A549 (cell line): ENCODE results near the gene FAM240A. TPM values are rescaled to one million over a fixed set of nuclear protein-coding genes. Genes with fewer than 3 reads are reported as not detected.

Source experiments
- ATAC-seq, 2 experiments: fragments of 200-7000 bp in 1 of 2; fragments of >200 bp in 1 of 2; cut with Nextera tagmentation in 1 of 2; cut with Tn5 transposase in 1 of 2; 3 replicates each; pipeline versions ENCODE4 v1.8.0 to v1.9.1; 2018 to 2020; ENCODE audit warnings: mild to moderate bottlenecking in 1 of 2, moderate library complexity in 1 of 2
- CTCF ChIA-PET: fragments of 300-600 bp; sonication (Branson Sonifier 250); formaldehyde crosslinking; extraction: SDS; loops from one replicate; lab custom pipeline; 2021; ENCODE audit warnings: antibody characterized with exemption, inconsistent platforms; lab: Yijun Ruan, JAX
- POLR2A ChIA-PET: fragments of 350-600 bp; formaldehyde crosslinking; extraction: SDS; loops from one replicate; lab custom pipeline; 2021; ENCODE audit warnings: antibody characterized with exemption, inconsistent platforms; lab: Yijun Ruan, JAX
- DNase-seq, 2 experiments: peaks; one replicate each; pipeline versions ENCODE4 v3.0.0 to v3.0.0-alpha.2; 2011 to 2016; ENCODE audit warnings: low read depth in 1 of 2, low spot score in 1 of 2
- FAIRE-seq: peaks from 2 replicates; lab custom pipeline; 2011; peaks lifted over from hg19 to GRCh38; lab: Jason Lieb, UNC
- H3K27ac ChIP-seq, 2 experiments: fragments of >200 bp; sonication (Bioruptor Twin); formaldehyde crosslinking; 3 replicates each; pipeline ENCODE4 v1.5.1; 2016 to 2017
- H3K4me1 ChIP-seq: fragments of >200 bp; sonication (Bioruptor Twin); formaldehyde crosslinking; 3 replicates; pipeline ENCODE4 v1.6.1; 2016
- H3K4me2 ChIP-seq: fragments of >200 bp; sonication (Bioruptor Twin); formaldehyde crosslinking; 3 replicates; pipeline ENCODE4 v1.6.1; 2016
- H3K4me3 ChIP-seq: fragments of >200 bp; sonication (Bioruptor Twin); formaldehyde crosslinking; 3 replicates; pipeline ENCODE4 v1.5.1; 2016
- H3K9me3 ChIP-seq: fragments of >200 bp; sonication (Bioruptor Twin); formaldehyde crosslinking; 3 replicates; pipeline ENCODE4 v1.6.1; 2016
- EHMT2 ChIP-seq: fragments of 200-600 bp; sonication (generic); IDR thresholded peaks from 2 replicates; pipeline ENCODE4 v1.6.1; 2016; ENCODE audit warnings: antibody characterized with exemption, low read depth, mild to moderate bottlenecking, moderate library complexity
- FOSB ChIP-seq: fragments of 250-450 bp; sonication (Bioruptor Pico); IDR thresholded peaks from 2 replicates; pipeline ENCODE4 v1.5.0; 2020; ENCODE audit warnings: mild to moderate bottlenecking, moderate library complexity
- HDAC2 ChIP-seq: fragments of 200-600 bp; sonication (generic); IDR thresholded peaks from 2 replicates; pipeline ENCODE4 v1.6.1; 2016
- HEYL ChIP-seq: fragments of 250-450 bp; sonication (Bioruptor Pico); IDR thresholded peaks from 2 replicates; pipeline ENCODE4 v1.8.0; 2021; ENCODE audit warnings: mild to moderate bottlenecking, moderate library complexity
- HOXB13 ChIP-seq: fragments of 250-450 bp; sonication (Bioruptor Pico); IDR thresholded peaks from 2 replicates; pipeline ENCODE4 v1.5.0; 2020; ENCODE audit warnings: low read depth, mild to moderate bottlenecking, moderate library complexity
- HOXB5 ChIP-seq: fragments of 250-450 bp; sonication (Bioruptor Pico); IDR thresholded peaks from 2 replicates; pipeline ENCODE4 v1.5.0; 2020; ENCODE audit warnings: mild to moderate bottlenecking, moderate library complexity
- JUNB ChIP-seq: fragments of >200 bp; sonication (Bioruptor Twin); formaldehyde crosslinking; IDR thresholded peaks from 2 replicates; pipeline ENCODE4 v1.6.1; 2016
- KDM5A ChIP-seq: fragments of 200-600 bp; sonication (generic); IDR thresholded peaks from 2 replicates; pipeline ENCODE4 v1.6.1; 2016; ENCODE audit warnings: antibody characterized with exemption, mild to moderate bottlenecking
- MAFK ChIP-seq: fragments of 450-650 bp; IDR thresholded peaks from 2 replicates; pipeline ENCODE4 v1.6.1; 2014; ENCODE audit not compliant: partially characterized antibody
- MAX ChIP-seq: IDR thresholded peaks from 2 replicates; pipeline ENCODE4 v1.6.1; 2012
- NFE2L2 ChIP-seq: fragments of 150-350 bp; conservative IDR thresholded peaks from 2 replicates; pipeline ENCODE4 v1.6.1; 2014; ENCODE audit warnings: low read length
- NPAS2 ChIP-seq: fragments of 250-450 bp; sonication (Bioruptor Pico); IDR thresholded peaks from 2 replicates; pipeline ENCODE4 v1.8.0; 2022; ENCODE audit warnings: mild to moderate bottlenecking, moderate library complexity, borderline replicate concordance
- PHF8 ChIP-seq: fragments of 200-600 bp; sonication (generic); IDR thresholded peaks from 2 replicates; pipeline ENCODE4 v1.6.1; 2016; ENCODE audit warnings: low read depth, mild to moderate bottlenecking, antibody characterized with exemption, moderate library complexity, borderline replicate concordance
- RAD21 ChIP-seq, 2 experiments: fragments of >200 bp in 1 of 2; sonication (Bioruptor Twin) in 1 of 2; formaldehyde crosslinking in 1 of 2; IDR thresholded peaks in 1 of 2; conservative IDR thresholded peaks in 1 of 2; 2 replicates in 1 of 2; 3 replicates in 1 of 2; pipeline ENCODE4 v1.6.1; 2012 to 2018; ENCODE audit warnings: inconsistent platforms in 1 of 2
- RFX5 ChIP-seq: fragments of 450-650 bp; IDR thresholded peaks from 2 replicates; pipeline ENCODE4 v1.7.1; 2014; ENCODE audit warnings: antibody characterized with exemption, mild to moderate bottlenecking, moderate library complexity
- RNF2 ChIP-seq: fragments of 200-600 bp; sonication (generic); IDR thresholded peaks from 2 replicates; pipeline ENCODE4 v1.6.1; 2016; ENCODE audit warnings: low read depth, mild to moderate bottlenecking, antibody characterized with exemption, moderate library complexity, borderline replicate concordance
- SMC3 ChIP-seq: fragments of >200 bp; sonication (Bioruptor Twin); formaldehyde crosslinking; IDR thresholded peaks from 3 replicates; pipeline ENCODE4 v1.6.1; 2018; ENCODE audit warnings: inconsistent platforms
- SREBF2 ChIP-seq: fragments of 450-650 bp; IDR thresholded peaks from 2 replicates; pipeline ENCODE4 v1.6.1; 2014; ENCODE audit warnings: mild to moderate bottlenecking, moderate library complexity
- TFCP2L1 ChIP-seq: fragments of 250-450 bp; sonication (Bioruptor Pico); IDR thresholded peaks from 2 replicates; pipeline ENCODE4 v1.5.0; 2021; ENCODE audit warnings: mild to moderate bottlenecking
- WGBS: methylation state at CpG from one replicate; pipeline ENCODE4 v1.1.6; 2017; ENCODE audit errors: missing lambda C conversion rate; 5-methylcytosine and 5-hydroxymethylcytosine counted together
- polyA plus RNA-seq, 4 experiments: library from polyadenylated mRNA; depleted of rRNA in 3 of 4; stranded (reverse); fragments of >200 nt; fragmentation: RNase III in 1 of 4; extraction: RNeasy Plus Mini Kit Qiagen cat#74134 plus additional on column Dnase treatment in 1 of 4; gene quantifications; 2 replicates in 3 of 4; 3 replicates in 1 of 4; pipeline ENCODE4 v1.2.3, GENCODE V29; 2011 to 2017
- TF ChIP-seq, protein P1 (sequence below): fragments of 200-600 bp; sonication (generic); IDR thresholded peaks from 2 replicates; pipeline ENCODE4 v1.6.1; 2016; ENCODE audit warnings: antibody characterized with exemption, mild to moderate bottlenecking, moderate library complexity
- TF ChIP-seq, protein P2 (sequence below): IDR thresholded peaks from 2 replicates; pipeline ENCODE4 v1.6.1; 2012; ENCODE audit warnings: low read depth, borderline replicate concordance
- TF ChIP-seq, protein P3 (sequence below): fragments of >200 bp; sonication (Bioruptor Twin); formaldehyde crosslinking; IDR thresholded peaks from 3 replicates; pipeline ENCODE4 v1.6.1; 2016
- TF ChIP-seq, protein P4 (sequence below): fragments of >200 bp; sonication (Bioruptor Twin); formaldehyde crosslinking; IDR thresholded peaks from 2 replicates; pipeline ENCODE4 v1.6.1; 2016

FAM240A gene
- polyA plus RNA-seq, 2 of the 4 experiments (the other 2 are of a cell fraction) = not detected

DNA sequence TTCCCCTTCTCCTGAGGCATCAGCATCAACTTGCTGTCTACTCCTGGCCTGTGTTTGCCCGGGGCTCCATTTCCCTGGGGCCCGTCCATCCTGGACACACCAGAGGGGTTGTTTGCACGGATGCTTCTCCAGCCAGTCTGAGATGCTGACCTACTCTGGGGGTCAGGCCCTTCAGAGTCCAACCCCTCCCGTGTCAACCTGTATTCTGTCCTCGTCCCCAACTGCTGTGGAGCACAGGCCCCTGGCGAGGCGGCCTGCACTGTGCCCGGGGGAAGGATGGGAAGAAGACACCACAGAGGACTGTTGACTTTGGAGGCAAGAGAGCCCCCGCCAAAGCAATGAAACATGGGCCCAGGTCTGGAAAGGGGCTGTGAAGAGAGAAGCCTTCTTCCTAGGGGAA, 55.3 kb downstream of the FAM240A start:
- ChIA-PET CTCF (no interaction called here), POLR2A (no interaction called here)
- Histone ChIP-seq H3K27ac (no peak overlapping the region), H3K9me3 (no peaks in the 10 kb centered on the region), H3K4me3 (no peak overlapping the region), H3K4me2 (no peak overlapping the region), H3K4me1 (no peaks in the 10 kb centered on the region)
- FAIRE-seq = no peak
- WGBS = 92% methylated on average over 4 of the region's 9 CpGs
- TF ChIP-seq, protein P1, sequence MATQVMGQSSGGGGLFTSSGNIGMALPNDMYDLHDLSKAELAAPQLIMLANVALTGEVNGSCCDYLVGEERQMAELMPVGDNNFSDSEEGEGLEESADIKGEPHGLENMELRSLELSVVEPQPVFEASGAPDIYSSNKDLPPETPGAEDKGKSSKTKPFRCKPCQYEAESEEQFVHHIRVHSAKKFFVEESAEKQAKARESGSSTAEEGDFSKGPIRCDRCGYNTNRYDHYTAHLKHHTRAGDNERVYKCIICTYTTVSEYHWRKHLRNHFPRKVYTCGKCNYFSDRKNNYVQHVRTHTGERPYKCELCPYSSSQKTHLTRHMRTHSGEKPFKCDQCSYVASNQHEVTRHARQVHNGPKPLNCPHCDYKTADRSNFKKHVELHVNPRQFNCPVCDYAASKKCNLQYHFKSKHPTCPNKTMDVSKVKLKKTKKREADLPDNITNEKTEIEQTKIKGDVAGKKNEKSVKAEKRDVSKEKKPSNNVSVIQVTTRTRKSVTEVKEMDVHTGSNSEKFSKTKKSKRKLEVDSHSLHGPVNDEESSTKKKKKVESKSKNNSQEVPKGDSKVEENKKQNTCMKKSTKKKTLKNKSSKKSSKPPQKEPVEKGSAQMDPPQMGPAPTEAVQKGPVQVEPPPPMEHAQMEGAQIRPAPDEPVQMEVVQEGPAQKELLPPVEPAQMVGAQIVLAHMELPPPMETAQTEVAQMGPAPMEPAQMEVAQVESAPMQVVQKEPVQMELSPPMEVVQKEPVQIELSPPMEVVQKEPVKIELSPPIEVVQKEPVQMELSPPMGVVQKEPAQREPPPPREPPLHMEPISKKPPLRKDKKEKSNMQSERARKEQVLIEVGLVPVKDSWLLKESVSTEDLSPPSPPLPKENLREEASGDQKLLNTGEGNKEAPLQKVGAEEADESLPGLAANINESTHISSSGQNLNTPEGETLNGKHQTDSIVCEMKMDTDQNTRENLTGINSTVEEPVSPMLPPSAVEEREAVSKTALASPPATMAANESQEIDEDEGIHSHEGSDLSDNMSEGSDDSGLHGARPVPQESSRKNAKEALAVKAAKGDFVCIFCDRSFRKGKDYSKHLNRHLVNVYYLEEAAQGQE = no peak
- TF ChIP-seq SMC3 (no peak), FOSB (no peak), MAX (no peak), PHF8 (no peak), EHMT2 (no peak), HOXB13 (CRISPR knock-in tag) (no peak), HEYL (no peak), KDM5A (no peak), NFE2L2 (no peak), HDAC2 (no peak), RAD21 (conservative IDR thresholded peaks at IDR 0.05 in 1 of 2, IDR thresholded peaks at IDR 0.05 in 1 of 2) (no peak), SREBF2 (no peak), MAFK (no peak)
- TF ChIP-seq, protein P2, sequence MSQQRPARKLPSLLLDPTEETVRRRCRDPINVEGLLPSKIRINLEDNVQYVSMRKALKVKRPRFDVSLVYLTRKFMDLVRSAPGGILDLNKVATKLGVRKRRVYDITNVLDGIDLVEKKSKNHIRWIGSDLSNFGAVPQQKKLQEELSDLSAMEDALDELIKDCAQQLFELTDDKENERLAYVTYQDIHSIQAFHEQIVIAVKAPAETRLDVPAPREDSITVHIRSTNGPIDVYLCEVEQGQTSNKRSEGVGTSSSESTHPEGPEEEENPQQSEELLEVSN = no peak
- TF ChIP-seq, protein P3, sequence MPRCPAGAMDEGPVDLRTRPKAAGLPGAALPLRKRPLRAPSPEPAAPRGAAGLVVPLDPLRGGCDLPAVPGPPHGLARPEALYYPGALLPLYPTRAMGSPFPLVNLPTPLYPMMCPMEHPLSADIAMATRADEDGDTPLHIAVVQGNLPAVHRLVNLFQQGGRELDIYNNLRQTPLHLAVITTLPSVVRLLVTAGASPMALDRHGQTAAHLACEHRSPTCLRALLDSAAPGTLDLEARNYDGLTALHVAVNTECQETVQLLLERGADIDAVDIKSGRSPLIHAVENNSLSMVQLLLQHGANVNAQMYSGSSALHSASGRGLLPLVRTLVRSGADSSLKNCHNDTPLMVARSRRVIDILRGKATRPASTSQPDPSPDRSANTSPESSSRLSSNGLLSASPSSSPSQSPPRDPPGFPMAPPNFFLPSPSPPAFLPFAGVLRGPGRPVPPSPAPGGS = no peak
- TF ChIP-seq, protein P4, sequence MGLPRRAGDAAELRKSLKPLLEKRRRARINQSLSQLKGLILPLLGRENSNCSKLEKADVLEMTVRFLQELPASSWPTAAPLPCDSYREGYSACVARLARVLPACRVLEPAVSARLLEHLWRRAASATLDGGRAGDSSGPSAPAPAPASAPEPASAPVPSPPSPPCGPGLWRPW = no peak
- no peak for DNase-seq
- no peak for ATAC-seq

GRCh38 chr3:46668116-46668515, 55.8 kb downstream of the FAM240A start:
- TF ChIP-seq RNF2 (no peak), JUNB (no peak), HOXB5 (no peak), RFX5 (no peak), TFCP2L1 (no peak), HOXB13 (CRISPR knock-in tag) (no peak), NPAS2 (CRISPR knock-in tag) (no peak), PHF8 (no peak), HDAC2 (no peak)
- TF ChIP-seq, protein P3 = no peak
- CTCF ChIA-PET = no interaction called here
- POLR2A ChIA-PET = no interaction called here
- Histone ChIP-seq H3K9me3 (no peaks in the 10 kb centered on the region), H3K27ac (no peak overlapping the region), H3K4me3 (no peak overlapping the region), H3K4me1 (no peaks in the 10 kb centered on the region), H3K4me2 (no peak overlapping the region)
- WGBS = 69% methylated on average over 6 of the region's 8 CpGs
- ATAC-seq (no peak), DNase-seq (no peak), FAIRE-seq (no peak)
